Epithelial cell of umbilical artery (primary cell): ENCODE data around the gene CT55. TPM values are rescaled to one million over a fixed set of nuclear protein-coding genes. Genes with fewer than 3 reads are reported as not detected.

Source experiments
- total RNA-seq: library from RNA; depleted of rRNA; stranded (reverse); fragments of >200 nt; gene quantifications from 2 replicates; pipeline ENCODE4 v1.2.3, GENCODE V29; 2014

The CT55 gene, protein sequence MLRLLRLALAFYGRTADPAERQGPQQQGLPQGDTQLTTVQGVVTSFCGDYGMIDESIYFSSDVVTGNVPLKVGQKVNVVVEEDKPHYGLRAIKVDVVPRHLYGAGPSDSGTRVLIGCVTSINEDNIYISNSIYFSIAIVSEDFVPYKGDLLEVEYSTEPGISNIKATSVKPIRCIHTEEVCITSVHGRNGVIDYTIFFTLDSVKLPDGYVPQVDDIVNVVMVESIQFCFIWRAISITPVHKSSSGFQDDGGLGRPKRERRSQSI
- total RNA-seq, result not detected in 2 replicates

DNA sequence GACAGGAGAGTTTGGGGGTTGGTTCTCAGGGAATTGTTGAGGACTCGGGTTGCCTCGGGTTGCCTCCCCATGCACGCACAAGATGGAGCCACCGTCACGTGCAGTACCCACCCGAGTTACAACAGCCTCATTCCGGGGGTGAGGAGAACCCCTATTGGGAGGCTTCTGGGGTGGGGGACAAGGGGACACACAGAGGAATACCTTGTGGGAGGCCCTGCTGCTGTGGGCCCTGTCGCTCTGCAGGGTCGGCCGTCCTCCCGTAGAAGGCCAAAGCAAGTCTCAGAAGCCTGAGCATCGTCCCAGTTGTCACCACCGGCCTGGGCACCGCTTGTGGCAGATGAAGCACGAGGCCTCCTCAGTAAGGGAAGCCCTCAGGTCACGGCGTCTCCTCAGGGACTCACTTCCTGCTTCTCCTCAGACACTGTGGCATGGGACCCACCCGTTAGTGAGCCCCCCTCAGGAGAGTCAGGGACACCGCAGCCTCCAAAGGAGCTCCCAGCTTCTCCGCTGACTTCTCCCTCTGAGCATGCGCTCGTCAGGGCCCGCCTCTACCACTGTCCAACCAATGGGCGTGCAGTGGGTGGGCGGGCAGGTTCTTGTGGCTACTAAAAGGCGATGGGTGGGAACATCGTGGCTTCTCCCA lies at the start of gene CT55:
Gene CT55, minus strand, starts transcription at position 522 of the 643 bp plus-strand sequence. Its CDS starts 227 bp downstream, at position 295.

DNA sequence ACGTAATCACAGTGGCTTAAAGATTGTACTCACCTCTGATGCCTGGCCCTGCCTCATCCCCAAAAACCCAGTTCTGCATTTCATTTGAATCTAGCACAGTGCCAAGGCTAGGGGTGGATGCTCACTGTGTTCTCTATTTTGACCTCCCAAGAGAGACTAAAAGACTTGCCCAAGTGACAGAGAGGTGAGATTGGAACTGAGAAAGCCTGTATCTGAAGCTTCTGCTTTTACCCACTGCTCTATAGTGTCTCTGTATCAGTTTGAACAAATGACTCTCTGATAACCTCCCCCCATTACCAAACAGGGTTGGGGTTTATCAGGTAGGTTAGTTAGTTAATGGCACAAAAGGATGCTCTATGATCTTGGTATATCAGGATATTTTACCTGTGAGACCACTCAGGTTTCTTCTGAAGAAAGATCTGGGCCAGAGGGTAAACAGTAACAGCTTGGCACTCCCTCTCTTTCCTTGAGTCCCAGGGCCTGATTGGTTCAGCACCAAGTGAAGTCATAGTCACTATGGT lies 51.1 kb downstream of the CT55 start, which contains the start of gene ETDB:
Gene ETDB, minus strand, starts transcription at position 471 of the 521 bp plus-strand sequence. CDS start 1,265 bp downstream, outside the sequence.

Other genes with a start within 250 kb of the CT55 start
- gene SMIM10, start 180.4 kb downstream of the CT55 start, total RNA-seq, result 0.32 and 1.1 TPM in 2 replicates
- 2.0 and 4.2 TPM in 2 replicates for gene RTL8B, start 148.9 kb downstream of the CT55 start, total RNA-seq
- 17.2 and 19.2 TPM in 2 replicates for gene RTL8C, start 139.0 kb downstream of the CT55 start, total RNA-seq
- gene RTL8A, start 119.3 kb downstream of the CT55 start, total RNA-seq, result 2.9 and 3.6 TPM in 2 replicates
- gene SMIM10L2B, start 72.7 kb downstream of the CT55 start, total RNA-seq, result under 0.01 and 0.15 TPM in 2 replicates
- not detected in 2 replicates for gene ETDB, start 50.9 kb downstream of the CT55 start, total RNA-seq
- gene ETDA, start 80.7 kb upstream of the CT55 start, total RNA-seq, result not detected in 2 replicates
- not detected in 2 replicates for gene ETDC, start 138.1 kb upstream of the CT55 start, total RNA-seq
- 7.1 TPM in 2 replicates for gene ZNF75D, start 172.7 kb upstream of the CT55 start, total RNA-seq
- gene ZNF449, start 173.4 kb upstream of the CT55 start, total RNA-seq, result 5.5 and 8.4 TPM in 2 replicates